ENCODE data around the gene COTL1.
A peak's percentile ranks its signal among the peaks of the same experiment; 100 is the strongest.
"Not testable (repeated sequence)": the region's sequence is repeated elsewhere in the genome, so short reads cannot be mapped to it uniquely, and the experiment has no call there.

The COTL1 gene

GRCh38 chr16:84524941-84525581 lies 92.8 kb downstream of the COTL1 start:
- not testable (repeated sequence) for DNase-seq

- DNase-seq, result no peak
These were observed 93.4 kb downstream of the COTL1 start for GRCh38 chr16:84524346-84524920.

- DNase-seq, result no peak
These were observed 96.4 kb downstream of the COTL1 start for GRCh38 chr16:84521497-84521770.

DNA sequence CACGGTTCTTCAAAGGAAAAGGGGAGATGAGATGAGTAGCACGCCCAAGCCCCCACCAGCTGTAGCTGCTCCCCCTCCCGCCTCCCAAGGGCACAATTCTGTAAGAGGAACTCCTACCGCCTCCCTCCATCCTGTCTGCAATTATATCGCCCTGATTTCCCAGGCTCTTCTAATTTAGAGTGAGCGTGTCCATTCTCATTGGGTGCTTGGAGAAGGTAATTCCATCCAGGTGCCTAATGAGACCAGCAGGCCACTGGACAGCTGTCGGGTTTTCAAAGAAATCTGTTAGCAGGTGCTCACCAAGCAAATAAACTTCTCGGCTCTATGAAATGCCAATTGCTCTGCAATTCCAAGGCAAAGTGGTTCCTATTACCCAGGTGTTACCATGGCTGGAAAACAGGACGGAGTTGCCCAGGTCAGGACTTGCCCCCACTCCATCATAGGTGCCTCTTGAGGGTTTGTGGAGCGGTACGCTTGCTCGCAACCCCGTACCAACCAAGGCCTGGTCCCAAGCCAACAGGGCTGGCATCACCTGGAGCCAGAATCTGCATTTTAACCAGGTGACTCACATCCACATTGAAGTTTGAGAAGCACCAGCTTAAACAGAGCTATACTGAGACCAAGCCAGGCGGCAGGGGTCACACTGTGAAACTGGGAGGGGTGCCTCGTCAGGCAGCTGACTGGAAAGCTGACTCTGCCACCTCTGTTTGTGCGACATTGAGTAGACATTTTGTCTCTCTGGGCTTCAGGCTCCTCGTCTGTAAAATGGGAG lies 97.0 kb downstream of the COTL1 start:
- peak; percentile 98 for DNase-seq

GRCh38 chr16:84519855-84520254 lies 98.0 kb downstream of the COTL1 start:
- DNase-seq, result no peak

GRCh38 chr16:84518804-84519341 lies 99.0 kb downstream of the COTL1 start:
- DNase-seq, result peak; percentile 26

- not testable (repeated sequence) for DNase-seq
These were observed 99.7 kb downstream of the COTL1 start for GRCh38 chr16:84518220-84518619.

GRCh38 chr16:84517366-84517765 lies 100.5 kb downstream of the COTL1 start:
- DNase-seq, result no peak

Data from DMS79 treated with DMSO at 0.1 percent for 48 hours (cell line).